ENCODE measurements around the gene CACNA2D3.

Gene CACNA2D3

DNA sequence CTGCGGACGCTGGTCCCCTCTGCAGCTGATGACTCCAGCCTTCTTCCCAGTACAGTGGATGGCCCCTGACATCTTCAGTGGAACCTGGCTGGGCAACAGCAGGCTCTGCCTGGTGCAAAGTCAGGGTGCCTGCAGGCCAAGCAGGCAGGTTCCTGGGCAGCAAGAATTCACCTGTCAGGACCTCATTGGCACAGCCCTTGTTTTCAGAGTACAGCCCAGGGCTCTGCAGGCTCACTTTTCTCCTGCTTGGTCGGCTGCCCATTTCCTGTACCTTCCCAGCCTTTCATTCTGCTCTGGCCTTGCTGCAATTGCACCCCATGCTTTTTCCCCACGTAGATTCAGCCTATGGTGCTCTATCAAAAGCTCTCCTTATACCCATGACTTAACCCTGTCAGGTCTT is 749.5 kb downstream of the CACNA2D3 start:
- no peak for DNase-seq

DNA sequence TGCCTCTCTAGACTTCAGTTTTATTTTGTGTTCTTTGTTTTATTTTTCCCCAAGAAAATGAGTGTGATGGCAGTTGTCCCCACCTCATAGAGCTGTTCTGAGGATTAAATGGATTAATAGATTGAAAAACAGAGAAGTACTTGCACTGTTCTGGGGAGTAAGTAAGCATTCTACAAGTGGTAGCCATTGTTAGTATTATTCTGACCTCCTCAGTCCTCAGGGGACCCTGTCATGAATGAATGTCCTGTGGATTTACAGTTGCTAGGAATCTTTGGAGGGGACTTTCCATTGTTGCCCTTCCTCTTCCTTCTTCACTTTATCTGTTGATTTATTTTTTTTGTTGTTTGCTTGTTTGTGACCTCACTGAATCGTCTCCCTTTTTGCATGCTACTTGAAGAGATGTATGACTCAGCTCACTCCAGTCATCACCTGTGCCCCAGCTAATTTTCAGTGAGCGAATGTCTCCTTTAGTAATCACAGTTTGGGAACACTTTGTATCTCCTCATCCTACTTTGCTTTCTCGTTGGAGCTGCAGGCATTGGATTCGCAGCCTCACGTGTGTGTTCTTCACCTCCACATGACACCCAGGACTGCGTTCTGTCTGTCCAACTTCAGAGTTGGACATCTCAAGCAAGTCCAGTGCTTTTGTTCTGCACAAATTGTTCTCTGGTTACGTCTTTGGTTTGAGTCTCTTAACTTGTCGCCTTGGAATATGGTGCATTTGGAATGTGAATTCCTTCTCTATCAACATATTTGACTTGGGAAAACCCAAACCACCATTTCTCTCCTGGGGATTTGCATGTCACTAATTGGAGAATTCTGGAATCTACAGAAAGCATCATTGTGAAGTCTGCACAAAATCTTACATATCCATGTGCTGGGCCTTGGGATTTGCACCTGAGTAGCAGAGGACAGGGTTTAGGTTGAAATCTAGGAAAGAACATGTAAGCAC is 751.0 kb downstream of the CACNA2D3 start:
- DNase-seq: no peak

DNA sequence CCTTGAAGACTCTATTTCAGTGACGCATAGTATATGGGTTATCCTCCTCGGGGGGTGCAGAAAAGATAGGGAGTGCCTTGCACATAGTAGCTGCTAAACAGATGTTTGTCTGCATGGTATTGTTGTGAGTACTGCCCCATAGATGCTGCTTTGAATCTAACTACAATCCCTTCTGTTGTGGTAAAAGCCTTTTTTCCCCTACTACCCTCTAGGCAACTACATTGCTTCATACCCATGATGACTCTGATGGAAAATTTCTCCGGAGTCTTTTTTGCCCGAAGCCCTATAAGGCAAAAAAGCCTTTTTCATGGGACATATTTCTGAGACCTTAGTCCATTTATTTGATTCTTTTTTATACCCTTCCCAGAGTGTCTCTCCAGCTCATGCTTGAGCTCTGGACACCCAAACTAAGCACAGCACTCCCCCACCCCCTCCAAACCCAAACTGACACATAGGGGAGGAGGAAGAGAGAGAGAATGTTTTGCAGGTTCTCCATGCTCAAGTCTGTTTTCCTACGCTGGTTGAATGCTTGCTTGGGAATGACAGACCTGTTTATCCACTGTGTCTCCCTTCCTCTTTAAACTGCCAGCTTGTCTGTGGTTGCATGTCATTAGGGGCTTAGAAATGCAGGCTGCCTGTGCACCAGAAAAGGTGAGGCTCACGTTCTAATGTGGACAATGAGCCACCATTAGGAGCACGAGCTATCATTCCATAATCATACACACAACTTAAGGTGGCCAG is 752.6 kb downstream of the CACNA2D3 start:
- no peak for DNase-seq

DNA sequence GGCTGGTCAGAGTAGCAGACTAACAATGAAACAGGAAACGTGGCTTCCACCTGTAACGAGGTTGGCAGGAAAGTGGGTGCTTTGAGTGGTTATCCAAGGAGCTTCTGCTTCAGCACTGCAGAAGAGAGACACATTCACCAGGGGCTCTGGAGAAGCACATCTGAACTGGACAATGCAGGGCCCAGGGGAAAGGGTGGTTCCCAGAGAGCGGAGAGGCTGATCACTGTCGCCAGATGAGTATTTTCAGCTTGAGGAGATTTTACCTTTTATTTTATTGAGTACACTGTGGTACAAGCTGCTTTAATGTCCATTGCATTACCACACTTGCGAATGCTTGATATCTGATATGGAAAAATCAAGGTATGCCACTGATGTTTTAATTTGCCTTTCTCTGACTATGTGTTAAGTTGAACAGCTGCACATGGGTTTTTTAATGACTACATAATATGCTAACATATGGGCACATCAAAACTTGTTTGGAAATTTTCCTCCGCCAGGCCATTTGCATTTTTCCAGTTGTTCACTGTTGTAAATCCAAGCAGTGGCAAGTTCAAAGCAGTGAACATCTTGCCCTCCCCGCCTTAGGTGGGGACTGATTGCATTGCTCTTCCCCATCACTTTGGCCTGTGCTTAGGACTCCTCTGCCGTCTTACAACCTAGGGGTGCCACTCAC is 753.4 kb downstream of the CACNA2D3 start:
- DNase-seq: no peak

GRCh38 chr3:54876694-54877093 is 754.3 kb downstream of the CACNA2D3 start:
- no peak for DNase-seq

GRCh38 chr3:54877730-54878129 is 755.4 kb downstream of the CACNA2D3 start:
- no peak for DNase-seq

GRCh38 chr3:54878145-54878544 is 755.8 kb downstream of the CACNA2D3 start:
- DNase-seq: no peak

DNA sequence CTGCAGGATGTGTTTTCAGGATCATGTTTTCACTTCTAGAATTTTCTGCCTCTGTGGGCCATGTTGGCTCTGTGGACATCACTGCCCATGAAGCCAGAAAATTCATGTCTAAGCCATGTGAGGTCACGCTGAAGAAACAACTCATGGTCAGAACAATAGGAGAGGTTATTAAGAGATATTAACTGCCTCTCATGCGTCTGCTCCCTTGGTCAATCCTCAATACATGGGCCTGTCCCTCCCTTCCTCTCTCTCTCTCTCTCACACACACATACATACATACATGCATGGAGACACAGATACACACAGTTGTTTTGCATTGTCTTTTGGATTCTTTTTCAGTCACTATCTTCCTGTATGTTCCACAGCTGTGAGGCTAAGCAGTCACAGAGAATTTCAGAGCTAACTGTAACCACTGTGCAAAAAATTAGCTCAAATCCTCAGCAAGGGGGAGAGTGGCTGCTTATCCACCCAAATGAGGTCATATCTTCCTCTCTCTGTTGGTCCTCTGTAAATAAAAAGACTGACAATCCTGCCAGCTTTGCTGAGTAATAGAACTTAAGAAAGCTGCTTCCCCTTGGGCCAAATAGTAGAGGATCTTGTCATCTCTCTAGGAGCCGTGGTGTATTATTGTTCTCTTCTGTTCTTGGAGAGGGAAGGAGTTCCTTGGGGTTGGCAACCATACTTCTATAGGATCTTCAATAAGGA is 759.9 kb downstream of the CACNA2D3 start:
- DNase-seq: no peak

DNA sequence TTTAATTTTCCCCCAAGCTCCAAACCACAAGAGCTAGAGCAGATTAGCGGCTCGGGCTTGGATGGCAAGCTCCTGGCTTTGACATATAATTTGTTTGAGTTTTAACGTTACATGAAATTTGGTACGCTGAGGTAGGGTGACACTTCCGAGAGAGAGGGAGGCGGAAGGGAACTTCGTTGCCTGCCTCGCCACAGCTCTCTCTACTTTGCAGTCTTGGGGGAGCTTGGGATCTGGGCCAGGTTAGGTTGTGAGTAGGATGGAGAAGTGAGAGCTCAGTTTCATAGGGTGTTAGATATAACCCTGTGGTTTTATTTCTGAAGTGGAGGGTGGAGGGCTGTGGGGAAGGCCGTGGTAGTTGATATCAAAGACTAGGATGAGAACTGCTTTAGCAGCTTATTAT is 765.8 kb downstream of the CACNA2D3 start:
- DNase-seq: no peak

- no peak for DNase-seq
Observed at GRCh38 chr3:54888873-54889272, 766.5 kb downstream of the CACNA2D3 start.

GRCh38 chr3:54889731-54890130 is 767.4 kb downstream of the CACNA2D3 start:
- no peak for DNase-seq

GRCh38 chr3:54891540-54891897 is 769.2 kb downstream of the CACNA2D3 start:
- peak; percentile 6 for DNase-seq

DNA sequence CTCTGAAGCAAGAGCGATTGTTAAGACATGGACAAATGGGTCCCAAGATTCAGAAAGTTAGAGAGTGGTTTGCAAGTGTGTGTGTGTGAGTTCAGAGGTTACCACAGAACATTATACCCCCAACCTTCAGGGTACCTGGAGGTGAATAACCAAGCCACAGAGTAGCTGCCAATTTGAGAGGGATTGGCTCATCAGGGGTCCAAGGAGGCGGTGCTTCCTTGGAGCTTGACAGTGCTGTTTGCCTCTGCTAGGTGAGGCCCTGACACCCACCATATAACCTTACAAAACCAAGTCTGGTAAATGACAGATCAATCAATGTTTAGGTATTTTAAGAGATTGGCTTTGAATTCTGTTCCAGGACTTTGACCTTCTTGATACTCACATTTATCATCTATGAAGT is 769.8 kb downstream of the CACNA2D3 start:
- no peak for DNase-seq

DNA sequence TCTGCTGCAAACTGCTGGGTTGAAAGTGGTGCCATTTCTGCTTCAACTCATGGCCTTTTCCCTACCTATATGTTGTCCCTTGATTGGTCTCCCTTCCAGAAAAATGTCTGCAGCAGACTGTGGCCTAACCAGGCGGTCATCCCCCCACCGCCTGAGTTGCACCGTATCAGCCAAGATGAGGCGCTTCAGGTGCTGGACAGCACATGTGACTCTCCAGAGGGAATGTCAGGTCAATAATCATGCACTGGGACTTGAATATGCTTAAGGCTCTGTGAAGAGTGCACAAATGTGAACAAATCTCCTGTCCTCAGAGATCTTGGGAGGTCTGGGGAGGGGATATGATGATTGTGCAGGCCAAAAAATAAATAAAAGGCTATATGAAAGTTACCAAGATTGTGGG is 773.3 kb downstream of the CACNA2D3 start:
- no peak for DNase-seq

DNA sequence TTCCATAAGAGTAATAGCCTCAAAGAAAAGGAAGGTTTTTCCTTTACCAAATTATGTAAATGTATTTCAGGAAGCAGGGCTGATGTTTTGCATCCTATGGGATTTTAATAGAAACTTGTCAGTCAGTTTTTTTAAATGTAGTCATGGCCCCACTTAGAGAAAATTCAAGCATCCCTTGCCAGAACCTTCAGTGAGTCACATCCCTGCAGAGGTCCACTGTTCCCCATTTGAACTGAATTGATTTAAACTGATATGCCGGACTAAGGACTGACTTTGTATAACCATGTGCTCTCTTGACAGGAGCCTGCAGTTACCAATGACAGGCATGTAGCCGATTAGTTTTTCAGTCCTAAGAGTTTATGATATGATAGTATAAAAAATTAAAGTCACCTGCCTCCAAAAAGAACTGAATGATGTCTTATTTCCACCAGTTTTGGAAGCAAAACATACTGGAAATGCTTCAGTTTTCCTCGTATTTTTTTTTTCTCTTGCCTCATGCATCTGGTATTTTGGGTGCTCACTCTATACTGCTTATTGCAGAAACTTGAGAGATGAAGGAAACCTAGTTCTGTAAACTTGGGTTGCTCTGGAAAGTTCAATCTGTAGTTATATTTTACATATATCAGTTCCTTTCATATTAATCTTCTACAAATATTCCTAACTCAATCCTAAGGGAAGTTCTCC is 774.8 kb downstream of the CACNA2D3 start:
- DNase-seq: no peak

GRCh38 chr3:54899273-54899672 is 776.9 kb downstream of the CACNA2D3 start:
- DNase-seq: no peak

DNA sequence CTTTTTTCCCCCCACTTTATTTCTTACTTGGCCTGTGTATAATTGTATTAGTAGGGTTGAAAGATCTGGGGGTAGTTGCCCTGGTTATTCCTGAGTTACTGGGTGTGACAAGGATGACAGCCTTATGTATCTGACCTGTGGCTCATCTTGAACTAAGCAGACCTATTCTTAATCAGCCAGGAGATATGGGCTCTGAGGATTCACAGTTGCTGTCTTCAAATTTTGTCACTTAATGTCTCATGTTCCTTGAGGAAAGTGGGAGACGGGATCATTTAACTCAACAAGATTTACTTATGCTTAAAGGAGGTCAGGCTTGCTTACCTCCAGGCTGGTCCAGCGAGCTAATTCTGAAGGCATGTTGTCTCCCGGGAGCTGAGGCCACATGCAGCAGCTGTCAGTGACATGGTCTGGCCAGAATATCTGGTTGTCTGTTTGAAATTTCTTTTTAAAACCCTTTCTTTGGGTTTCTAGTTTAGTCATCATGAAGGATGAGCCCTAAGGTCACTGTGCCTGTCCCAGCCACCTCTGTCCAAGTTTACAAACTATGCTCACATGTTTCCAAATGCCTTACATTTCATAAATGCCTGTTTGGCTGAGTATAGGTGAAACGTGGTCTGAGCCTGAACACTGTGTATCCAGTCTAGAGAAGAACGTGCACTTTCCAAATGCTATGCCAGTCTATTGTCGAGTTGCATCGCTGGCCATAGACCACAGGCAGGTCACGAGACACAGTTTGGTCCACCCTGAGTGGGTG is 778.7 kb downstream of the CACNA2D3 start:
- no peak for DNase-seq

DNA sequence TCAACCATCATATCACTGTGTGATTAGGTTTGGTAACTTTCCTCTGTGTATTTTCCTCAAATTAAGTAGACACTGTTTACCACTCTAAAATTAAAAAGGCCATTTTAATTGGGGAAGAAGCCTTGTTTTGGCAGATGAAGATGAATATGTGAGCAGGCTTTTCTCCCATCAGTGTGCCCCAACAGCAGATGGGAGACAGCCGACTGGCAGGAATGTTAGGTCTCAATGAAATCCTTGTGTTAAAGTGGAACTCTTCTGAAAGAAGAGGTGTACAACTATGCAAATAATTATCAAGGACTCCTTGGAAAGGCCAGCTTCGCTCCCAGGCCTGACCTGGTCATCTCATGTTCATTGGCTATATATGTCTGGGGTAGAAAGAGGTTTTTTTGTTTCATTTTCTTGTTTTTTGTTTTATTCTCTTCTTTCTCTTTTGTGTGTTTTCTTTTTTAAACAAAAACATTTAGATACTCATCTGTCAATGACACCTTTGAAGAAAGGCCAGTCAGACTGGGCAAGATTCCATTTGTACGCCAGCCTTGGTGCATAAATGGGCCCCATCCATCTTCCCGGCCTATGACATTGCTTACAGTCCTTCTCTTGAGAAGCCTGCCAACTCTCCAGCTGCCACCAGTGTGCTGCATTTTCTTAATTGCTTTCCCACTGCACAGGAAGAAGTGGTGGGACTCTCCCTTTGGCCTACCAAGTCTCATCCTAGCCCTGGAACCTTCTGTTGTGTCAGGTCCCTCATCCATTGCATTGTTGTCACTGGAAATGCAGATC is 779.7 kb downstream of the CACNA2D3 start:
- no peak for DNase-seq

- DNase-seq: no peak
Observed at GRCh38 chr3:54905261-54905888, 783.0 kb downstream of the CACNA2D3 start.

GRCh38 chr3:54905920-54906319 is 783.6 kb downstream of the CACNA2D3 start:
- no peak for DNase-seq
